Bronchial epithelial cell (primary cell): ENCODE measurements around the gene ZNF813. TPM values are rescaled to one million over a fixed set of nuclear protein-coding genes. Genes with fewer than 3 reads are reported as not detected.

ENCODE experiments used
- DNase-seq: peaks from one replicate; pipeline ENCODE4 v3.0.0-alpha.2; 2010; ENCODE audit warnings: low read depth
- FAIRE-seq: peaks from 2 replicates; lab custom pipeline; 2011; peaks lifted over from hg19 to GRCh38; lab: Jason Lieb, UNC
- H3K27me3 ChIP-seq: 2 replicates; pipeline ENCODE4 v1.5.1; 2011; ENCODE audit warnings: low read length; ENCODE audit not compliant: control insufficient read depth, insufficient read depth
- H3K36me3 ChIP-seq: 2 replicates; pipeline ENCODE4 v1.5.1; 2011; ENCODE audit warnings: low read length; ENCODE audit not compliant: control insufficient read depth, insufficient read depth
- H3K4me3 ChIP-seq: 2 replicates; pipeline ENCODE4 v1.5.1; 2011; ENCODE audit warnings: mild to moderate bottlenecking, low read depth, low read length, control low read depth
- CTCF ChIP-seq: IDR thresholded peaks from 2 replicates; pipeline ENCODE4 v1.5.1; 2011; ENCODE audit warnings: mild to moderate bottlenecking, moderate library complexity, low read length, control low read depth, inconsistent platforms; ENCODE audit not compliant: insufficient read depth, severe bottlenecking
- total RNA-seq: library from RNA; depleted of rRNA; stranded (reverse); fragments of >200 nt; gene quantifications from 2 replicates; pipeline ENCODE4 v1.2.1, GENCODE V29; 2014

ZNF813 gene
- total RNA-seq, 1 donor from 2014 or later: 3.9 TPM

GRCh38 chr19:53531457-53531856 is 63.9 kb downstream of the ZNF813 start:
- DNase-seq: no peak
- no peak for TF ChIP-seq CTCF
- H3K27me3 ChIP-seq: no peaks in the 10 kb centered on the region
- H3K4me3 ChIP-seq: no peak overlapping the region
- no peaks in the 10 kb centered on the region for H3K36me3 ChIP-seq
- no peak for FAIRE-seq

- DNase-seq (no peak), FAIRE-seq (no peak)
- Histone ChIP-seq H3K27me3 (no peaks in the 10 kb centered on the region), H3K36me3 (no peaks in the 10 kb centered on the region), H3K4me3 (no peak overlapping the region)
- TF ChIP-seq CTCF: no peak
Observed at GRCh38 chr19:53532362-53532761, 64.8 kb downstream of the ZNF813 start.

- Histone ChIP-seq H3K4me3 (no peak overlapping the region), H3K27me3 (no peaks in the 10 kb centered on the region), H3K36me3 (no peaks in the 10 kb centered on the region)
- FAIRE-seq: no peak
- TF ChIP-seq CTCF: no peak
- DNase-seq: no peak
Observed at GRCh38 chr19:53536225-53536548, 68.7 kb downstream of the ZNF813 start.

- no peak for DNase-seq
- Histone ChIP-seq H3K27me3 (no peaks in the 10 kb centered on the region), H3K4me3 (peak overlapping the region; percentile 88), H3K36me3 (no peaks in the 10 kb centered on the region)
- no peak for FAIRE-seq
- TF ChIP-seq CTCF: no peak
Observed at GRCh38 chr19:53537121-53537520, 69.6 kb downstream of the ZNF813 start.

- TF ChIP-seq CTCF: peak; percentile 57
- Histone ChIP-seq H3K36me3 (no peaks in the 10 kb centered on the region), H3K4me3 (peak within 1 kb of the TSS; percentile 88), H3K27me3 (no peaks in the 10 kb centered on the region)
- FAIRE-seq: no peak
- peak; percentile 49 for DNase-seq
Observed at GRCh38 chr19:53537521-53538377, 70.2 kb downstream of the ZNF813 start, which contains the start of gene ZNF331. ZNF331 (plus strand) TSS chr19:53538145; CDS start chr19:53569377, 31,232 bp downstream.
